KBM-7 (cell line): ENCODE results near the gene CNIH4.
"Not testable (repeated sequence)": the region's sequence is repeated elsewhere in the genome, so short reads cannot be mapped to it uniquely, and the experiment has no call there.

Experiments
- DNase-seq: peaks from one replicate; pipeline ENCODE4 v3.0.0-alpha.2; 2015
- in situ Hi-C: fragments of 300-500 bp; cut with MboI; formaldehyde crosslinking; loops from 2 replicates; pipeline ENCODE4 v1.14.3; 2020; ENCODE audit warnings: low sequenced_read_pairs, low pct_unique_long_range_greater_than_20kb, mixed read lengths

The CNIH4 gene

GRCh38 chr1:224387302-224387912, 30.7 kb downstream of the CNIH4 start:
- no peak for DNase-seq
- in situ Hi-C loops: no loop called here

DNA sequence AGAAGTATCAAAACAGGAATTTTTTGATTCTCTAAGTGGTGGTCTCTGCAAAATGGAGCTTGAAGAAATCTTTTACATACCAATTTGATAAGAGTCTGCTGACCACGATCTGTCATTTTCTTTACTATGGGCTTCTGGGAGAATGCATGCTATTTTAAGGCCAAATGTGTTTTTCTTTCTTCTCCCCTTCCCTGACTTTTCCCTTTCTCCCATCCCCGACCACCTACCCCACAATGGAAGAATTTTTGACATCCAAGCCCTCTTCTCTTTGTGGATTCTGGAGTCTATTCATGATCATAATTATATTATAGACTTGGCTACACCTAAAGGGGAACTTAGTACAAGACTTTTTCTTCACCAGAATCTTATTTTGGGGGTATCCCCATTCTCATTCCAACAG, 31.3 kb downstream of the CNIH4 start:
- DNase-seq: no peak
- in situ Hi-C loops: no loop called here

DNA sequence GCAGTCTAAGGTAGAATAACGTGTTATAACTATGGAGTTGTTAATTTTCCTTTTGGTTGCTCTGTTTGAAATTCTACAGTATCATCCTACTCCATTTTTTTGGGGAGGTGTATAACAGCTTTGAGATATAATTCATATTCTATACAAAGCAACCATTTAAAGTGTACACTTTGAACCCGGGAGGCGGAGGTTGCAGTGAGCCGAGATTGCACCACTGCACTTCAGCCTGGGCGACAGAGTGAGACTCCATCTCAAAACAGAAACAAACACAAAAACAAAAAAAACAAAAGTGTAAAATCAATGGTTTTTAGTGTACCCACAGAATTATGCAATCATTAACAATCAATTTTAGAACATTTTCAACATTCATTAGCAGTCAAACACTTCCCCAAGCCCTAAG, 33.8 kb downstream of the CNIH4 start:
- DNase-seq: no peak
- in situ Hi-C loops: no loop called here

DNA sequence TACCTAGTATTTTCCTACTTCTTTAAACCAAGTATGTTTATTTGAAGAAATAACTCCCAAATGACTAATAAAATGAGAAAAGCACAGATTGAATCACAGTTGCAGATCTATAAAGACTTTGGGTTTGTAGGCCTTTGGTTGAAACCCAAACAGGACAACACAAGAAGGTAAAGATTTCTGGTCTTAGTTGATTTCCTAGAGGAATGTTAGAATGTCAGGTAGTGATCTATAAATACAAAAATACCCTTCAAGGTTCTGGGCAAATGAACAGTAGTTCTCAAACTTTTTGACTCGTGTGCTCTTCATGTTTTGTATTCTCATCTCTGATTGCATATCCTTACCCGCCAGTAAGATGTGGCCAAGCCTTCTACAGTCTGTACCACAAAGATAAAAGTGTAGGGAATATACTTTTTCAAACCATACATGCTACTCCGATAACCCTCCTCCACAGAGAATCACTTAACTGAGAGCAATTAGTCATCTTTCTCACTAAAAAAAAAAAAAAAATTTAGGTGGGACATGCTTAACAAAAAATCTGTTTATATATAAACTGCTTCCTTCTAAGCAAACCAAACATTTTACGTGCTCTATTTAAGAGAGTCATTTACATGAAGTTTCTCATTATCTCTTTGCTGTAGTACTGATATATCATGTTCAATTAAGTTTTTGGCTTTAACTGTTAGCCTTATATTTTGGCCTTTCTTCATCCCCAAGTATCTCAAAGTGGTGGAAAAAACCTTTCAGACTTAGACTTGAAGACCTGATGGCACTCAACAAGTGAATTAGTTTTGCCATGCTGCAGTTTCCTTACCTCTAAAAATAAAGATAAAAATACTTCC, 36.0 kb downstream of the CNIH4 start:
- in situ Hi-C loops: no loop called here
- no peak for DNase-seq

GRCh38 chr1:224393294-224393693, 36.6 kb downstream of the CNIH4 start:
- no peak for DNase-seq

DNA sequence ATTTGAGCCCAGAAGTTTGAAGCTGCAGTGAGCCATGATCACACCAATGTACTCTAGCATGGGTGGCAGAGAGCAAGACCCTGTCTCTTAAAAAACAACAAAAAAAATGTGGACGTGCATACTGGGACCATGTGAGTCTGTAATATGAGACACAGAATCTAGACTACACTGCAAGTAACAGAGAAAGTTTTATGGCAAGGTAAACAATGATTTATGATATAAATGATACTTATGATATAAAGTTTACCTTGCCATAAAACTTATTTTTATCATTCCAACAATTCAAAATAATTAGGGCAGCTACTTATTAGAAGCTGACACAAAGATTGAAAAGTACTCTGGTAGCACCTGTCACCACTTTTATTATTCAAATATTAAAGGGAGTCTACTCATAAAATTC, 43.2 kb downstream of the CNIH4 start:
- DNase-seq: no peak
- in situ Hi-C loops: no loop called here

More at GRCh38 chr1:224393294-224393693, 36.6 kb downstream of the CNIH4 start:
- in situ Hi-C loops: no loop called here

DNA sequence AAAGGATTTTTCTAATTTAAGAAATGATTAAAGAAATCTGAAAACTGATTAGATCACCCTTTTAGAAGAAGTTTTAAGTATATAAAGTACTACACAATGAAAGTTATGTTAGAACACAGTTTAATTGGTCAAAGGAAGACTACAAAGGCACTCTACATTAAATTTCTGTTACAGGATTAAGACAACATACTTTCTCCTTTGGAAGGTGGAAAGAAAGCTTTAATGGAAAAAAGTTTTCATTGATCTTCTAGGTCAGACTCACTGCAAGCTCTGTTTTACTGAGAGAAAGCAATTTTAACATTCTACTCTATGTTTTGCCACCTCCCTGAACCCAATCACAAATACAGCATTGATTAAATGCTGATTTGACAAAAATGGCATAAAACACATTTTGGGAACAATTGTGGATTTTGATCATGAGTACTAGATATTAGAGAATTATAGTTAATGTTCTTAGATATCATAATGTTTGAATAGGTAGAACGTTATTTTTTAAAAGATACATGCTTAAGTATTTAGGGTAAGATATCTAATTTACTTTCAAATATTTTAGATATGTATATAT, 45.9 kb downstream of the CNIH4 start:
- no peak for DNase-seq
- in situ Hi-C loops: no loop called here

- in situ Hi-C loops: no loop called here
- no peak for DNase-seq
Measured at GRCh38 chr1:224404916-224405603, 48.4 kb downstream of the CNIH4 start.

DNA sequence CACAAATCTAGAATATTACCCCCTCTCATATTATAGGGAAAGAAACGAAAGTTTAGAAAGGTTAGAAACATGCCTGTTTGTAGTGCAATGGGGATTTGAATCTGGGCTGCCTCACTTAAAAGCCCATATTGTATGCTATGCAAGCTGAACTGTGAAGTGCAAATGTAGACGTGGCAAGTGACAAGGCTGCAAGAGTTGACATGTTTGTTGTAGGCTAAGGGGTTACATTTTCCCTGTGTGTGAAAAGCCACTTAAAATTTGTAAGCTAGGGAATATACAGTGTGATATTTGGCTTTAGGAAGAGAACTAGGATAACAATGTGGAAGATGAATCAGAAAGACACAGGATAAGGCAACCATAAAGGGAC, 48.9 kb downstream of the CNIH4 start:
- no peak for DNase-seq
- in situ Hi-C loops: no loop called here

GRCh38 chr1:224406216-224406615, 49.5 kb downstream of the CNIH4 start:
- in situ Hi-C loops: no loop called here

DNA sequence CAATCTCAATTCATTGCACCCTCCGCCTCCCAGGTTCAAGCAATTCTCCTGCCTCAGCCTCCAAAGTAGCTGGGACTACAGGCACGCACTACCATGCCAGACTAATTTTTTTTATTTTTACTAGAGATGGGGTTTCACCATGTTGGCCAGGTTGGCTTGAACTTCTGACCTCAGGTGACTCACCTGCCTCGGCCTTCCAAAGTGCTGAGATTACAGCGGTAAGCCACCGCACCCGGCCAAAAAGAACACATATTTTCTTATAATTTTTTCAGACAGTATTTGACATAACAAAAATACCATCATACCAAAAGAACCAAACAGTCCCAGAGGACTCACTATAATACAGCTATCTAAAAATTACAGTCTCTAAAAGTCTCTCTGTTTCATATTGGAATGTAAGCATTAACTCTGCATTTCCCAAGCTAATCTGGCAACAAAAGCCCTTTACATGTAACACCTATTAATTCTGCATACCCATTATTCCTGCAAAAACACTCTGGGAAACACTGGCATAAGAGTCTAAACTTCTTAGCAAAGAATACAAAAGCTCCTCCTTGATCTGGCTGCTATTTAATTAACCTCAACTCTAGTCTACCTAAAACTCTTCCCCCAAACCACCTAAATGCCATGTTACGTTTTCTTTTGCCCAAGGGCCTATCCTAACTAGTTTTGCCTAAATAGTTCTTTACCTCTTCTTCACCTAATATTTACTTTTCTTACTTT, 51.1 kb downstream of the CNIH4 start:
- no peak for DNase-seq
- in situ Hi-C loops: no loop called here

More at GRCh38 chr1:224406216-224406615, 49.5 kb downstream of the CNIH4 start:
- DNase-seq: no peak

DNA sequence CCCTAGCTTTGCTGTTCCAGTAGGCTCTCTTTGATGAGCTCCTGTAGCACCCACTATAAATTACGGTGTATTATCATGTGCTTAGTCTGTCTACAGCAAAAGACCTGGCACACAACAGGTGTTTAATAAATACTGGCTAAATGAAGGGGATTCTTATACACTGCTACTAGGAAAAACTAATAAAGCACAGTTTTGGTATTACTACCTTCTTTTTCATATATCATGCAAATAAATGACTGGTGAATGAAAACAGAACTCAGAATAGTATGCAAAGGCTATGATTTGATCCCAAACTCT, 51.6 kb downstream of the CNIH4 start:
- no peak for DNase-seq
- in situ Hi-C loops: no loop called here

- in situ Hi-C loops: no loop called here
- peak; percentile 8 for DNase-seq
Measured at GRCh38 chr1:224411766-224412165, 55.1 kb downstream of the CNIH4 start.

DNA sequence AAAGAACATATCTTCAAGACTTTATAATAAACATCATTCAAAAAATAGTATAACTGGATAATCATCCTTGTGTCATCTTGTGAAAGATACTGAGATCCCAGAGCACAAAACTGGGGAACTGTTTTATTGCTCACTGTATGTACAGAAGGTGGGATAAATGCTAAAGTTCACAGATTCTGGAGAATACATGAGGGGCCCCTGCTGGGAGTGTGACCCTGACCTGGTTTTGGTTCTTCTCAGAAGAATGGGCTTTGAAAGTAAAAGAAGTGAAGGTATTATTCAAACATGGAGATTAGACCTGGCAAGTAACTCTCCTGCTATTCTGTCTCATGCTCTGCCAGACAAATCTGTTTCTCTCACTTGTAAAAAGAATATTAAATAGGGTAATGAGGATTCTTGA, 63.4 kb downstream of the CNIH4 start:
- in situ Hi-C loops: no loop called here

DNA sequence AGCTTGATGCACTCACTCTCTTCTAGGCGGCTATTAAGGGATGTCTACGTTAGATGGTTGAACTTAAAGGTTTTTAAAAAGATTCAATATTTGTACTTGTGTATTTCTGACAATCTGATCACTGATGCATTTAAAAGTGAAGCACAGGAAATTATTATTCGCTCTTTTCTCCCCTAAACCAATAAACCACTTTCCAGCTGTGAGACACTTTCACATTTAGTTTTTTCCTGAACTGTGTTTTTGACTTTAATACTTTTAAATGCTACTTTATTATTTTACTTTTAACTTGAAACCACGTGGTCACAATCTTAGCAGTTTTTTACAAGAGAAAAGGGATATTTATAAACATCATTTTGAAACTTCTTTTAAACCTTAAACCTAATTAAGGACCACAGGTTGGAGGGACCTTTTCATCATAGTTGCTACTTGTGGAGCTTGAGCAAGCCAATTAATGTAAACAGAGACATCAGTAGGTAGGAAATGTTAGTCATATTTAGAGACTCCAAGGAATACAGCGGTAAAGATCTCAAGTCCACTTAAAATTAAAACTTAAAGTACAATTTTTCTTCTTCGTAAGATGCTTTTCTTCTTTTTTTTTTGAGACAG, 68.7 kb downstream of the CNIH4 start:
- in situ Hi-C loops: no loop called here
- no peak for DNase-seq

More for the DNA sequence above, 63.4 kb downstream of the CNIH4 start:
- no peak for DNase-seq

DNA sequence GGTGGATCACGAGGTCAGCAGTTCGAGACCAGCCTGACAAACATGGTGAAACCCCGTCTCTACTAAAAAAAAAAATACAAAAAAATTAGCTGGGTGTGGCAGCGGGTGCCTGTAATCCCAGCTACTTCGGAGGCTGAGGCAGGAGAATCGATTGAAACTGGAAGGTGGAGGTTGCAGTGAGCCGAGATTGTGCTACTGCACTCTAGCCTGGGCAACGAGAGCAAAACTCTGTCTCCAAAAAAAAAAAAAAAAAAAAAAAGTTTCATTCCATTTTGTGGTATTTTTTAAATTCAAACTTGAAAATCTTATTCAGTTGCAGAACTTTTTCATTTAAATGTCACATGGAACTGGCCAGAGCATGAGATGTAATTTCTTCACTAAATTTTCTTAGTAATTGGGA, 70.2 kb downstream of the CNIH4 start:
- DNase-seq, in situ Hi-C loops: not testable (repeated sequence)

- no peak for DNase-seq
- in situ Hi-C loops: no loop called here
Measured at GRCh38 chr1:224427346-224427745, 70.7 kb downstream of the CNIH4 start.

GRCh38 chr1:224428713-224429112, 72.0 kb downstream of the CNIH4 start:
- DNase-seq, in situ Hi-C loops: not testable (repeated sequence)
